ENCODE results near the gene PLA2G2E.

GRCh38 chr1:19971664-19972063 lies 48.2 kb upstream of the PLA2G2E start:
- TF ChIP-seq IRF3 (IDR thresholded peaks at IDR 0.05; ENCODE audit: low read depth, low read length), result no peak
- no peak for TF ChIP-seq EZH2phosphoT487 (IDR thresholded peaks at IDR 0.05; ENCODE audit: borderline replicate concordance, low read depth)
- TF ChIP-seq CTCF (IDR thresholded peaks at IDR 0.05), result no peak
- no peak for TF ChIP-seq POLR2AphosphoS5 (IDR thresholded peaks at IDR 0.05; ENCODE audit: low read depth, low read length)
- no peak for TF ChIP-seq SMC3 (IDR thresholded peaks at IDR 0.05; ENCODE audit: low read depth, low read length)
- no peak for TF ChIP-seq RFX5 (IDR thresholded peaks at IDR 0.05; ENCODE audit: low read length)
- no peak for TF ChIP-seq EP300 (IDR thresholded peaks at IDR 0.05; ENCODE audit: borderline replicate concordance in 1 of 2, low read depth in 1 of 2, low read length in 1 of 2)
- TF ChIP-seq USF1 (IDR thresholded peaks at IDR 0.05; ENCODE audit: borderline replicate concordance, low read depth), result no peak
- TF ChIP-seq TCF12 (IDR thresholded peaks at IDR 0.05), result no peak
- no peak for TF ChIP-seq CHD2 (IDR thresholded peaks at IDR 0.05; ENCODE audit: low read length, partially characterized antibody)
- TF ChIP-seq REST (IDR thresholded peaks at IDR 0.05; ENCODE audit: low read depth, low read length), result no peak

Measured in SK-N-SH (cell line).